H7 (cell line): ENCODE measurements around the gene FBXO36. TPM values are rescaled to one million over a fixed set of nuclear protein-coding genes. Genes with fewer than 3 reads are reported as not detected.

Experiments used
- DNase-seq: peaks from one replicate; pipeline ENCODE4 v3.0.0; 2012
- H3K27me3 ChIP-seq: 2 replicates; pipeline ENCODE4 v1.6.0; 2011; ENCODE audit warnings: mild to moderate bottlenecking, low read length; ENCODE audit not compliant: control insufficient read depth, insufficient read depth
- H3K36me3 ChIP-seq: replicated peaks from 2 replicates; pipeline ENCODE4 v1.5.1; 2011; ENCODE audit warnings: low read length; ENCODE audit not compliant: control insufficient read depth, insufficient read depth
- H3K4me3 ChIP-seq: 2 replicates; pipeline ENCODE4 v1.5.1; 2011; ENCODE audit warnings: low read depth, mild to moderate bottlenecking, control low read depth, low read length, moderate library complexity; ENCODE audit not compliant: insufficient read depth
- total RNA-seq: library from RNA; depleted of rRNA; stranded (reverse); fragments of >200 nt; shearing (Covaris generic); gene quantifications from 2 replicates; pipeline ENCODE4 v1.2.3, GENCODE V29; 2014

FBXO36 gene
- total RNA-seq, 1 experiment from 2014 or later = 7.9 TPM

GRCh38 chr2:229970406-229970805, 48.1 kb downstream of the FBXO36 start:
- no peaks in the 10 kb centered on the region for H3K27me3 ChIP-seq
- H3K4me3 ChIP-seq = no peak overlapping the region

GRCh38 chr2:229971298-229971790, 49.0 kb downstream of the FBXO36 start:
- H3K36me3 ChIP-seq = no peaks in the 10 kb centered on the region
- no peaks in the 10 kb centered on the region for H3K27me3 ChIP-seq
- no peak overlapping the region for H3K4me3 ChIP-seq
- DNase-seq = no peak

More at GRCh38 chr2:229970406-229970805, 48.1 kb downstream of the FBXO36 start:
- DNase-seq = no peak
- no peaks in the 10 kb centered on the region for H3K36me3 ChIP-seq

- H3K4me3 ChIP-seq = no peak overlapping the region
- H3K36me3 ChIP-seq = no peaks in the 10 kb centered on the region
- H3K27me3 ChIP-seq = no peaks in the 10 kb centered on the region
- DNase-seq = peak; percentile 25
Observed at GRCh38 chr2:229974266-229974665, 52.0 kb downstream of the FBXO36 start.

- H3K4me3 ChIP-seq = no peak overlapping the region
- DNase-seq = peak; percentile 53
- no peaks in the 10 kb centered on the region for H3K36me3 ChIP-seq
- no peaks in the 10 kb centered on the region for H3K27me3 ChIP-seq
Observed at GRCh38 chr2:229980431-229981184, 58.3 kb downstream of the FBXO36 start.

GRCh38 chr2:229993236-229993635, 70.9 kb downstream of the FBXO36 start:
- no peaks in the 10 kb centered on the region for H3K36me3 ChIP-seq
- no peak overlapping the region for H3K4me3 ChIP-seq
- no peak for DNase-seq
- no peaks in the 10 kb centered on the region for H3K27me3 ChIP-seq

GRCh38 chr2:229996320-229996719, 74.0 kb downstream of the FBXO36 start:
- no peaks in the 10 kb centered on the region for H3K27me3 ChIP-seq
- H3K36me3 ChIP-seq = no peaks in the 10 kb centered on the region
- H3K4me3 ChIP-seq = no peak overlapping the region
- no peak for DNase-seq

GRCh38 chr2:229997565-229997964, 75.3 kb downstream of the FBXO36 start:
- H3K4me3 ChIP-seq = no peak overlapping the region
- H3K27me3 ChIP-seq = no peaks in the 10 kb centered on the region
- DNase-seq = no peak
- H3K36me3 ChIP-seq = no peaks in the 10 kb centered on the region

- no peak for DNase-seq
- no peaks in the 10 kb centered on the region for H3K27me3 ChIP-seq
- H3K4me3 ChIP-seq = no peak overlapping the region
- no peaks in the 10 kb centered on the region for H3K36me3 ChIP-seq
Observed at GRCh38 chr2:230000118-230000841, 78.0 kb downstream of the FBXO36 start.

- DNase-seq = peak; percentile 64
- no peaks in the 10 kb centered on the region; the same call in 1 of the 2 replicates for H3K36me3 ChIP-seq
Observed at GRCh38 chr2:230007931-230008707, 85.8 kb downstream of the FBXO36 start.

GRCh38 chr2:230008708-230009066, 86.4 kb downstream of the FBXO36 start:
- Histone ChIP-seq H3K4me3 (no peak overlapping the region), H3K27me3 (no peaks in the 10 kb centered on the region), H3K36me3 (no peaks in the 10 kb centered on the region; the same call in 1 of the 2 replicates)
- DNase-seq = no peak

More at GRCh38 chr2:230007931-230008707, 85.8 kb downstream of the FBXO36 start:
- Histone ChIP-seq H3K27me3 (no peaks in the 10 kb centered on the region), H3K4me3 (no peak overlapping the region)

- Histone ChIP-seq H3K4me3 (no peak overlapping the region), H3K27me3 (no peaks in the 10 kb centered on the region), H3K36me3 (no peaks in the 10 kb centered on the region; the same call in 1 of the 2 replicates)
- DNase-seq = no peak
Observed at GRCh38 chr2:230010501-230010900, 88.2 kb downstream of the FBXO36 start.

- Histone ChIP-seq H3K27me3 (no peaks in the 10 kb centered on the region), H3K36me3 (no peaks in the 10 kb centered on the region; the same call in 1 of the 2 replicates), H3K4me3 (no peak overlapping the region)
- no peak for DNase-seq
Observed at GRCh38 chr2:230011617-230012016, 89.3 kb downstream of the FBXO36 start.

- Histone ChIP-seq H3K27me3 (no peaks in the 10 kb centered on the region), H3K36me3 (no peaks in the 10 kb centered on the region; the same call in 1 of the 2 replicates), H3K4me3 (no peak overlapping the region)
- no peak for DNase-seq
Observed at GRCh38 chr2:230012267-230012884, 90.1 kb downstream of the FBXO36 start.

- DNase-seq = no peak
- no peaks in the 10 kb centered on the region; the same call in 1 of the 2 replicates for H3K36me3 ChIP-seq
- H3K27me3 ChIP-seq = no peaks in the 10 kb centered on the region
- H3K4me3 ChIP-seq = no peak overlapping the region
Observed at GRCh38 chr2:230016844-230017243, 94.5 kb downstream of the FBXO36 start.
